ENCODE data around the gene ARSJ.
A peak's percentile ranks its signal among the peaks of the same experiment; 100 is the strongest.

ARSJ gene

DNA sequence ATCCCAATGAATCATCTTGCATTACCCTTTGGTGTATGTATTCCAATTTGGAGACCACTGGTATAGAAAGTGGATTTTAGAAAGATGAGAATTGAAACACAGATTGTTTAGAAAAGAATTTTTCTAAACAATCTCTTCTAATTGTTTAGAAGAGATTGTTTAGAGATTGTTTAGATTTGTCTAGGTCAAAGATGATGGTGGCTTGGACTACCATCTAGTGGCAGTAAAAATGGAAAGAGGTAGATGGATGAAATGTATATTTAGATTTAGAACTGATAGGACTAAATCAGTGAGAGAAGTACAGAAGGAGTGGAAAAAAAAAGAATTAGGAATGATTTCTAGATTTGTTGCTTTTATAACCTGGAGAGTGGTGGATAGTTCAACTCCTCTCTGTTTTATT is 70.6 kb downstream of the ARSJ start:
- TF ChIP-seq, protein P1, sequence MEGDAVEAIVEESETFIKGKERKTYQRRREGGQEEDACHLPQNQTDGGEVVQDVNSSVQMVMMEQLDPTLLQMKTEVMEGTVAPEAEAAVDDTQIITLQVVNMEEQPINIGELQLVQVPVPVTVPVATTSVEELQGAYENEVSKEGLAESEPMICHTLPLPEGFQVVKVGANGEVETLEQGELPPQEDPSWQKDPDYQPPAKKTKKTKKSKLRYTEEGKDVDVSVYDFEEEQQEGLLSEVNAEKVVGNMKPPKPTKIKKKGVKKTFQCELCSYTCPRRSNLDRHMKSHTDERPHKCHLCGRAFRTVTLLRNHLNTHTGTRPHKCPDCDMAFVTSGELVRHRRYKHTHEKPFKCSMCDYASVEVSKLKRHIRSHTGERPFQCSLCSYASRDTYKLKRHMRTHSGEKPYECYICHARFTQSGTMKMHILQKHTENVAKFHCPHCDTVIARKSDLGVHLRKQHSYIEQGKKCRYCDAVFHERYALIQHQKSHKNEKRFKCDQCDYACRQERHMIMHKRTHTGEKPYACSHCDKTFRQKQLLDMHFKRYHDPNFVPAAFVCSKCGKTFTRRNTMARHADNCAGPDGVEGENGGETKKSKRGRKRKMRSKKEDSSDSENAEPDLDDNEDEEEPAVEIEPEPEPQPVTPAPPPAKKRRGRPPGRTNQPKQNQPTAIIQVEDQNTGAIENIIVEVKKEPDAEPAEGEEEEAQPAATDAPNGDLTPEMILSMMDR (IDR thresholded peaks at IDR 0.05; ENCODE audit: poor library complexity, severe bottlenecking) = peak; percentile 24
- Histone ChIP-seq H3K36me3 (ENCODE audit: low read depth) (peaks cover 12% of the 10 kb centered on the region; the same call in 1 of the 2 replicates), H3K4me3 (ENCODE audit: severe bottlenecking) (no peak overlapping the region), H3K9me3 (ENCODE audit: severe bottlenecking) (no peaks in the 10 kb centered on the region), H3K4me1 (ENCODE audit: insufficient read depth, poor library complexity, severe bottlenecking) (no peaks in the 10 kb centered on the region), H3K27me3 (ENCODE audit: insufficient read depth, poor library complexity, severe bottlenecking) (no peaks in the 10 kb centered on the region), H3K27ac (ENCODE audit: poor library complexity, severe bottlenecking) (no peak overlapping the region)
- DNase-seq (ENCODE audit: low spot score) (no peak), ATAC-seq (ENCODE audit: low read depth) (no peak)

DNA sequence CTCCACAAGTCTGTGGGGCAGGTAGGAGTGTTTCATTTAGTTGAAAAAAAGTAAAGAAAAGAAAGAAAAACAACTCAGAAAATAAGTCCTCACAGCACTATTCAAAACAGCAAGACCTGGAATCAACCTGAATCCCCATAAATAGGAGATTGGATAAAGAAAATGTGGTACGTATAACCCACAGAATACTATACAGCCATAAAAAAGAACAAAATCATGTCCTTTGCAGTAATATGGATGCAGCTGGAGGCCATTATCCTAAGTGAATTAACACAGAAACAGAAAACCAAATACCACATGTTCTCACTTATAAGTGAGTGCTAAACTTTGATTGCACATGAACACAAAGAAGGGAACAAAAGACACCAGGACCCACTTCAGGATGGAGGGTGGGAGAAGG is 71.9 kb downstream of the ARSJ start:
- H3K27ac ChIP-seq (ENCODE audit: poor library complexity, severe bottlenecking) = no peak overlapping the region
- ATAC-seq (ENCODE audit: low read depth) (no peak), DNase-seq (ENCODE audit: low spot score) (no peak)
- peaks cover 22% of the 10 kb centered on the region for H3K36me3 ChIP-seq (ENCODE audit: low read depth)
- H3K4me1 ChIP-seq (ENCODE audit: insufficient read depth, poor library complexity, severe bottlenecking) = no peaks in the 10 kb centered on the region
- no peaks in the 10 kb centered on the region for H3K27me3 ChIP-seq (ENCODE audit: insufficient read depth, poor library complexity, severe bottlenecking)
- H3K9me3 ChIP-seq (ENCODE audit: severe bottlenecking) = no peaks in the 10 kb centered on the region
- TF ChIP-seq, protein P1 (IDR thresholded peaks at IDR 0.05; ENCODE audit: poor library complexity, severe bottlenecking) = no peak
- H3K4me3 ChIP-seq (ENCODE audit: severe bottlenecking) = no peak overlapping the region

DNA sequence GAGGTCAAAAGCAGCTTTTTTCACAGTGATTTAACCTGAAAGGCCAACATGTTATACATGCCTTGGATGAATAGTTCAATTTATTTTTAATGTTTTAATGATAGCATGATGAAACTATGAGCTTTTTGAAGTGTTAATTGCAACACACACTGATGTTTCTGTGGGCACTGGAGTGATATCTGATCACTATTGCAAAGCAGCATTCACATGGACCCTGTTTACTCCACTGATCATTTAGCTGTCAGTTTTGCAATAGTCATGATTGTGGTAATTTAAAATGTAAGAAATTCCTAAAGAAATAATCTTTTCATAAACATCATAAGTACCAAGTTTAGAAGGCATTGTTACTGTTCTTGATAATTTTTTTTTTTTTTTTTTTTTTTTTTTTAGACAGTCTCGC is 74.1 kb downstream of the ARSJ start:
- Histone ChIP-seq H3K27ac (ENCODE audit: poor library complexity, severe bottlenecking) (no peak overlapping the region), H3K9me3 (ENCODE audit: severe bottlenecking) (no peaks in the 10 kb centered on the region), H3K36me3 (ENCODE audit: low read depth) (peaks cover 43% of the 10 kb centered on the region), H3K4me1 (ENCODE audit: insufficient read depth, poor library complexity, severe bottlenecking) (no peaks in the 10 kb centered on the region), H3K4me3 (ENCODE audit: severe bottlenecking) (no peak overlapping the region), H3K27me3 (ENCODE audit: insufficient read depth, poor library complexity, severe bottlenecking) (no peaks in the 10 kb centered on the region)
- ATAC-seq (ENCODE audit: low read depth) (no peak), DNase-seq (ENCODE audit: low spot score) (no peak)
- TF ChIP-seq, protein P1 (IDR thresholded peaks at IDR 0.05; ENCODE audit: poor library complexity, severe bottlenecking) = no peak

DNA sequence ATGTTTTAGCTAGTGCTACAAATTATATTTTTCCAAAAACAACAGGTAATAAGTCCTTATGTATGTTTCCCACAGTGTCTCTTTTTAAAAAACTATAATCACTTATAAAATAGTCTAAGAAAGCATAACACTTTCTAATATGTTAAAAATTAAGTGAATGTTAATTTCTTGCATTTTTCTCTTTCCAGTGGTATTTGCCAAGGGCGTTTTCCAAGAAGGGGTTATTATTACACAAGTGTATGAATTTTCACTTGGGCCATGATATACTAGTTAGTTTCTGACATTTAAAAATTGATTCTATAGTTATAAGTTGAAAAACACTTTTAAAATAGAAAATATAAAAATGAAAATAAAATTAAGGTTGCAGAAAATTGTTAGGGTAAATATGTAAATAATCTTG is 74.6 kb downstream of the ARSJ start:
- Histone ChIP-seq H3K4me3 (ENCODE audit: severe bottlenecking) (no peak overlapping the region), H3K27ac (ENCODE audit: poor library complexity, severe bottlenecking) (no peak overlapping the region), H3K4me1 (ENCODE audit: insufficient read depth, poor library complexity, severe bottlenecking) (no peaks in the 10 kb centered on the region), H3K27me3 (ENCODE audit: insufficient read depth, poor library complexity, severe bottlenecking) (no peaks in the 10 kb centered on the region), H3K9me3 (ENCODE audit: severe bottlenecking) (no peaks in the 10 kb centered on the region), H3K36me3 (ENCODE audit: low read depth) (peaks cover 47% of the 10 kb centered on the region)
- TF ChIP-seq, protein P1 (IDR thresholded peaks at IDR 0.05; ENCODE audit: poor library complexity, severe bottlenecking) = no peak
- DNase-seq (ENCODE audit: low spot score) (no peak), ATAC-seq (ENCODE audit: low read depth) (no peak)

DNA sequence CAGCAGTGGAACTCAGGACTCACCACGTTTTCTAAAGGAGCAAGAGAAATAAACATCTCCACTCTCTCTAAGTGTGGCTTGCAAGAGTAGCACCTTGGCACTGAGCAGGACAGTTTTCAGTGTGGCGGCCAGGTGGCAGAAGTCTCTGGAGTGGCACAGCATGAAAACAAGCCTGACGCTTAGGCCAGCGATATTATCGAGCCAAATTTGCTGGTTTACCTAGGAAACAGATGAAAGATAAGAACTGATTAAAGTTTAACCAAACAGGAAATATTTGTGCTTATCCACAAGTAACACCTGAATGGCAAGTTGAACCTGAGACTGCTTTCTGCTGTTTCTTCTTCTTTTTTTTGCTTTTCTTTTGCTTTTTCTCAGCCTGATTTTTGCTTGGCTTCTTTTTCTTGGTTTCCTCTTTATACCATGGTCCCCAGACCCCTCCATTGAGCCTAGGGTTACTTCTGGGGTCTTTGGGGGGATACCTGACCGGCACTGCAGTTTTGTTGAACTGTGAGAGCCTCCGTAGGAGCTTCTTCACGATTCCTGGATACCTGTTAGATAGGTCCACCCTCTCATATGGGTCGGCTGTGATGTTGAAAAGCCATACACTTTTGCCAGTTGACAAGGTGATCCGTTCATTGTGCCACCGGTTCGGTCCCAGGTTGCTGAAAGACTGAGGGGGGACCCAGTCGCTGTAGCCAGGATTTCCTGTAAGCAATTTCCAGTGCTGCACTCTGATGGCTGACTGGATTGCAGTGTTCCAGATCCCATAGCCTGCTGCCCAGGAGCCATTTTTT is 77.3 kb downstream of the ARSJ start:
- Histone ChIP-seq H3K9me3 (ENCODE audit: severe bottlenecking) (no peaks in the 10 kb centered on the region), H3K27ac (ENCODE audit: poor library complexity, severe bottlenecking) (no peak overlapping the region), H3K27me3 (ENCODE audit: insufficient read depth, poor library complexity, severe bottlenecking) (no peaks in the 10 kb centered on the region), H3K4me3 (ENCODE audit: severe bottlenecking) (no peak overlapping the region), H3K36me3 (ENCODE audit: low read depth) (peaks cover 50% of the 10 kb centered on the region), H3K4me1 (ENCODE audit: insufficient read depth, poor library complexity, severe bottlenecking) (no peaks in the 10 kb centered on the region)
- ATAC-seq (ENCODE audit: low read depth) (peak; percentile 61; the same call in 1 of the 3 replicates), DNase-seq (ENCODE audit: low spot score) (no peak)
- TF ChIP-seq, protein P1 (IDR thresholded peaks at IDR 0.05; ENCODE audit: poor library complexity, severe bottlenecking) = peak; percentile 16

Data from RWPE2 (cell line).